Epithelial cell of prostate (primary cell): ENCODE results near the gene FLOT2.
"Not testable (repeated sequence)": the region's sequence is repeated elsewhere in the genome, so short reads cannot be mapped to it uniquely, and the experiment has no call there.

Experiments
- DNase-seq: peaks from one replicate; pipeline ENCODE4 v3.0.0-alpha.2; 2011; ENCODE audit warnings: low read depth, low spot score
- H3K27ac ChIP-seq: fragments of 450-650 bp; 2 replicates; pipeline ENCODE4 v1.5.1; 2017; ENCODE audit warnings: mild to moderate bottlenecking

FLOT2 gene

GRCh38 chr17:28878158-28878910 is 19.2 kb downstream of the FLOT2 start:
- H3K27ac ChIP-seq, result peak overlapping the region; percentile 72
- no peak for DNase-seq

GRCh38 chr17:28877150-28877711 is 20.3 kb downstream of the FLOT2 start:
- not testable (repeated sequence) for H3K27ac ChIP-seq, DNase-seq

- no peak overlapping the region for H3K27ac ChIP-seq
- DNase-seq, result no peak
These were observed 21.5 kb downstream of the FLOT2 start for GRCh38 chr17:28875848-28876550.

- H3K27ac ChIP-seq, result no peak overlapping the region
- DNase-seq, result no peak
These were observed 22.8 kb downstream of the FLOT2 start for GRCh38 chr17:28874750-28875149.

GRCh38 chr17:28873839-28874238 is 23.7 kb downstream of the FLOT2 start:
- DNase-seq, result no peak
- no peak overlapping the region for H3K27ac ChIP-seq

GRCh38 chr17:28871056-28871579 is 26.4 kb downstream of the FLOT2 start:
- no peak overlapping the region for H3K27ac ChIP-seq
- DNase-seq, result no peak

- no peak overlapping the region for H3K27ac ChIP-seq
- DNase-seq, result no peak
These were observed 30.3 kb downstream of the FLOT2 start for GRCh38 chr17:28867276-28867675.

- H3K27ac ChIP-seq, result no peak overlapping the region
- no peak for DNase-seq
These were observed 31.4 kb downstream of the FLOT2 start for GRCh38 chr17:28865946-28866752.

GRCh38 chr17:28864991-28865849 is 32.3 kb downstream of the FLOT2 start:
- DNase-seq, result no peak
- H3K27ac ChIP-seq, result no peak overlapping the region

GRCh38 chr17:28863953-28864352 is 33.6 kb downstream of the FLOT2 start:
- H3K27ac ChIP-seq, result no peak overlapping the region
- DNase-seq, result no peak

- DNase-seq, result no peak
- H3K27ac ChIP-seq, result no peak overlapping the region
These were observed 35.0 kb downstream of the FLOT2 start for GRCh38 chr17:28862561-28862960.

- no peak for DNase-seq
- no peak overlapping the region for H3K27ac ChIP-seq
These were observed 35.9 kb downstream of the FLOT2 start for GRCh38 chr17:28861393-28862203.

- no peak overlapping the region for H3K27ac ChIP-seq
- no peak for DNase-seq
These were observed 37.1 kb downstream of the FLOT2 start for GRCh38 chr17:28860363-28860808.

- H3K27ac ChIP-seq, result no peak overlapping the region
- no peak for DNase-seq
These were observed 38.7 kb downstream of the FLOT2 start for GRCh38 chr17:28858801-28859355.

GRCh38 chr17:28857905-28858800 is 39.4 kb downstream of the FLOT2 start:
- H3K27ac ChIP-seq, result no peak overlapping the region
- no peak for DNase-seq

- no peak for DNase-seq
These were observed 41.4 kb downstream of the FLOT2 start for GRCh38 chr17:28856028-28856574.

GRCh38 chr17:28855336-28855679 is 42.2 kb downstream of the FLOT2 start:
- no peak for DNase-seq
- H3K27ac ChIP-seq, result peak overlapping the region; percentile 22

More at GRCh38 chr17:28856028-28856574, 41.4 kb downstream of the FLOT2 start:
- no peak overlapping the region for H3K27ac ChIP-seq
